Stimulated activated naive CD4-positive, alpha-beta T cell treated with Interleukin-2 at 50 U/mL for 16 hours (primary cell): ENCODE data around the gene SPO11.

Experiments
- DNase-seq: peaks from one replicate; lab custom pipeline; 2025; lab: John Stamatoyannopoulos, UW

SPO11 gene

DNA sequence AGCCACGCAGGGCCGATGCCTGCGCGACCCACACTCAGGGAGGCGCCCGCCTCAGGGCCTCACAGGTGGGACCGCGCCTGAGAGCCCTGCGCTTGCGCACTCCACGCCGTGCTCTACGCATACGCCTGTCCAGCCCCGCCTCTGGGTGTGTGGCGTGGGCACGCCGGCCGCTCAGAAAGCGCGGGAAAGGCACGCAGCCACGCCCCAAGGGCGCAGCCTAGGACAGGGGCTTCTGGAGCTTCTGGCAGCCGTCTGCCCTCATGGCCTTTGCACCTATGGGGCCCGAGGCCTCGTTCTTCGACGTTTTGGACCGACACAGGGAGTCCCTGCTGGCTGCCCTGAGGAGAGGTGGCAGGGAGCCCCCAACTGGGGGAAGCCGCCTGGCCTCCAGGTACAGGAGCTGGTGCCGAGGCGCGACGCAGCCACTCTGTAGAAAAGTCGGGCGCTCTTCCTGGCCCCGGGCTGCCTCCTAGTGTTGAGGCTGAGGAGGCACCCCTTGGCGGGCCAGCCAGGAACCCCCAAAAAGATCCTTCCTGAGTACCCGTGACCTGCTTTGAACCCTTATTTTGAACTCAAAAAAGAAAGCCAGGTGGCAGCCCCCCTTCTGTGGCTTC lies at the start of gene SPO11:
TSS of gene SPO11 (plus strand) at position 196 of the 614 bp plus-strand sequence. CDS start at position 261, 65 bp downstream.
- DNase-seq = no peak

DNA sequence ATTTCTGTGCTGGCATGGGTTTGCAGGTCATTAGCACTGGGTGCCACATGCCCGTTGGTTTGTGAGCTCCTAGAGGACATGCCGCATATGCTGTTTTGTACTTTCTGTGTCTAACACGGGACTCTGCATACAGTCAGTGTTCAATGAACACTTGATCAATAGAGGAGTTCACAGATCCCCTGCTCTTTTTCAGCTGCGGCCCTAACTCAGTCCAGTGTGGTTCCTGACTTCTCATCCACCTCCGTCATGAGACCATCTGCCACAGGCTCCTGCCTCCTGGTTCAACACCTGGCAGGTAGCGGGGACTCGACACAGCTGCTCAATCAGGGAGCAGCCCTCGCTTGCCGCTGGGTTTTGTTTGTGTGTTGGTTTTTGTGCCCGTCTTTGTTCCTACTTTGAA lies 49.4 kb upstream of the SPO11 start:
- no peak for DNase-seq

GRCh38 chr20:57281900-57282299 lies 47.7 kb upstream of the SPO11 start:
- DNase-seq = no peak

GRCh38 chr20:57282670-57283361 lies 46.8 kb upstream of the SPO11 start:
- no peak for DNase-seq

GRCh38 chr20:57283860-57284259 lies 45.7 kb upstream of the SPO11 start:
- DNase-seq = no peak

GRCh38 chr20:57287007-57287880 lies 42.4 kb upstream of the SPO11 start:
- no peak for DNase-seq

- DNase-seq = no peak
These were observed 41.7 kb upstream of the SPO11 start for GRCh38 chr20:57287901-57288300.

GRCh38 chr20:57288651-57289277 lies 40.8 kb upstream of the SPO11 start:
- DNase-seq = no peak

GRCh38 chr20:57289391-57290177 lies 40.0 kb upstream of the SPO11 start:
- no peak for DNase-seq

DNA sequence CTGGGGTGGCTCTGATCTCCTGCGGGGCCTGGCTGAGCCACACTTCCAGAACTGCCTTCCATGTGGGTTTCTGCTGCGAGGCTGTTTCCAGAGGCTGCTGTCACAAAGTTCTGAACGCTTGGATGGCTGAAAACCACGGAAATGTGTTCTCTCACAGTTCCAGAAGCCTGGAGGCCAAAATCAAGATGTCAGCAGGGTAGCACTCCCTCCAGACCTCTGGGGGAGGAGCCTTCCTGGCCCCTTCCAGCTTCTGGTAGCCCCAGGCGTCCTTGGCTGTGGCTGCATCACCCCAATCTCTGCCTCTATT lies 39.5 kb upstream of the SPO11 start:
- DNase-seq = no peak

DNA sequence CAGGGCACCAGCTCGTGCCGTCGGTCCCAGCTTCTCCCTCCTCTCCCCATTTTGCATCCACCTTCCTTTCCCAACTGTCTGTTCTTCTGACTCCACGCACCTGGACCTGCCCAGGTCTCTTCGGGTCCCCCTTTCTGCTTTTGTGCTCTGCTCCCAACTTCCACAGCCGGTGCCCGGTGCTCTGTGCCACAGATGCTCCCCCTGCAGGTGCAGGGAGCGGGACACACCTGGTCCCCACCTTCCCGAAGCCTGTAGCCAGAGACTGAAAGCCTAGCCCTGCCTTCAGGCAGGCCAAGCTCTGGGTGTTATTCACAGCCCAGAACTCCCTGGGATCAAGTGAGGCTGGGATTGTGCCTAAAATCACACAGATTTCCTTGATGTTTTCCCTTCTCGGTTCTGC lies 38.6 kb upstream of the SPO11 start:
- DNase-seq = no peak

- DNase-seq = no peak
These were observed 37.9 kb upstream of the SPO11 start for GRCh38 chr20:57291694-57292093.

- no peak for DNase-seq
These were observed 37.0 kb upstream of the SPO11 start for GRCh38 chr20:57292611-57293010.

GRCh38 chr20:57293995-57294394 lies 35.6 kb upstream of the SPO11 start:
- DNase-seq = no peak

GRCh38 chr20:57294550-57294949 lies 35.1 kb upstream of the SPO11 start:
- no peak for DNase-seq

DNA sequence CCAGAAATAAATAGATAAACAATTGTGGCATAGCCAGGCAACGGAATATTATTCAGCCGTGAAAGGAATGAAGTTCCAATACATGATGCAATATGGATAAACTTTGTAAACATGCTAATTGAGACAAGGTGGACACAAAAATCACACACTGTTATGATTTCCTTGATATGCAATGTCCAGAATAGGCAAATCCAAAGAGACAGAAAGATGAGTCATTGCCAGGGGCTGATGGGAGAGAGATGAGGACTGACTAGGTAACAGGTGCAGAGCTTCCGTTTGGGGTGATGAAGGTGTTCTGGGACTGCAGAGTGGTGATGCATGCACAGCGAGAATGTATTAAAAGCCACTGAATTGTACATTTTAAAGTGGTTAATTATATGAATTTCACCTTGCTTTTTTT lies 31.1 kb upstream of the SPO11 start:
- no peak for DNase-seq

DNA sequence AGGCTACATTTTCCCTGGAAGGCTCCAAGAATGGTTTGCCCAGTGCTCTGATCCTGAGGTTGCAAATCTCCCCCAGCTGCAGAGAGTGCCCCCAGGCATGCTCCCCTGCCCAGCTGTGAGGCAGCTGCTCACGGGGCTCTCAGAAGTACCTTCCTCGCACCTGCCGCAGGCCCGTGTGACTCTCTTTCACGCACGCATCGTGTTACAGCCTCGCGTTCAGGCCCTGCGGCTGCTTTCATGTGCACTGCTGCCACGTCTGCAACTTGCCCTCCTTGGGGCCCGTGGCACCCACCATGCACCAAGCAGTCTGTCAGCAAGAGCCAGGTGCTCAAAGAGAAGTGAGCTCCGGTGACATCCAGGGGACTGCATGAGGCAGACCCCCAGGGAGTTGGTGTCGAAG lies 28.6 kb upstream of the SPO11 start:
- no peak for DNase-seq

DNA sequence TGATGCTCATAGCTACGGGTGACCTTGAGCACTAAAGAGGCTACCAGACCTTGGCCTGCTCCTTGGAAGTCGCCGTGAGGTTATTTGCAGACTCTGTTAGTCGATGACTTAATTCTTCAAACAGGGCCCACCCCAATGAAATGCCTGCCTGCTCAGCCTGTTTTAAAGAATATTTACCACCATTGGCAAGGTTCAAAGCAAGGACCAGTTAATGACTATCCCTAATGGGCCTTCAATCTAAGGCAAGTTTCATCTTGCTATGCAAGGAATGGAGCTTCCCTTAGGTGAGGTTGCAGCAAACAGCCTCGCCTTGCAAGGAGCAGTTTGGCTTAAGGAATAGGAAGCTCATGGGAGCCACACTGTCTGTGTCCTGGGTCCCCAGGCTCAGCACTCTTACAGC lies 22.9 kb upstream of the SPO11 start:
- no peak for DNase-seq

DNA sequence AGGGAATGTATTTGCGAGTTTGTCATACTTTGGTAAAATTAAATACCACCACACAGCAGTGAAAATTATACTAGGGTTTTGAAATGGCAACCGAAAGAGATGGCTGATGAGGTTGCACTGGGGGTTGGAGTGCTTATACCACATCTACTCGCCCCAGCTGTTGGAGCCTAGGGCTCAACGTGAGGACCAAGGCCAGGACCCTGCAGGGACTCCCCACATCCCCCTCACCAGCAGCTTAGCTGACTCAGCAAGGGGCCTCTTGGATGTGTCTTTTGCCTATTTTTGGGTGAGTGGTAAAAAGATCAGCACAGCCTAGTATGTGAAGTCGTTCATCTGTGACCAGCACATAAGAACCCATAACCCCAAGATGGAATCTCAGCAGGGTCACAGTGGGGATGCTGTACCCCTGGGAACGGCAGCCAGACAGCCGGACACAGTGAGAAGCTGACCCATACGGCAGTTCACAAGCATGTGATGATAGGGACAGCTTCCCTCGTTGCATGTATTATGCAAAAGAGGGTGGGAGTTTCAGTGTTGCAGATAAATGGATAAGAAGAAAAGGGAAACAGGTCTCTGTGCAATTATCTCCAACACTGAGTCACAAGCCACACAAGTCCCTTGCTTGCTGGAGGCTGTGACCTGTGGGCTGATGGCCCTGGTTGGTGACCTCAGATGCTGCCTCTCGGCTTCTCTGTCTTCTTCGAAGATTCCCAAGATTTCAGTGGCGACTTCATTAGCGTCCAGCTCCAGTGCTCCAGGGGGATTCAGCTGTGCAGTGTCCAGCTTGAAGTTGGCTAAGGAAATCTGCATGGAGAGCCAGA lies 20.9 kb upstream of the SPO11 start:
- DNase-seq = no peak

GRCh38 chr20:57309544-57310115 lies 20.0 kb upstream of the SPO11 start:
- no peak for DNase-seq
